Measurements from ENCODE around the gene P2RY2.
A peak's percentile ranks its signal among the peaks of the same experiment; 100 is the strongest.

P2RY2 gene

DNA sequence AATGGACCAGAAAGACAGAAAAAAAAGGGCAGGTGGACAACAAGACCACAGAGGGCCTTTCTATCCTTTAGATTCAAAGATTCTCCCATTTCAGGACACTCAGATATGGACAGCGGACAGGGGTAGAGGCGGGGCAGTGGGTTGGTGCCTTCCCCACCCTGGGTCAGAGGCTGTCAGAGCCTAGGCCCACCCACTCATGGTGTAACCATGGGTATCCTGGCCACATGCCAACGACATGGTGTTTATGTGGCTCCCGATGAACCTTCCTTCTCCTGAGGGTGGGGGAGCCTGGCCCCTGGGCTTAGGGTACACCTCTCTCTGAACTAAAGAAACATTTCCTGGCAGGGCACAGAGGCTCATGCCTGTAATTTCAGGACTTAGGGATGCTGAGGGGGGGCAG lies 14.3 kb upstream of the P2RY2 start:
- H3K27ac ChIP-seq (ENCODE audit: low read depth in 2 of 2, low read length in 2 of 2), result no peak overlapping the region
- H3K4me3 ChIP-seq (ENCODE audit: low read length in 2 of 2), result no peak overlapping the region
- H3K9me3 ChIP-seq (ENCODE audit: control insufficient read depth in 2 of 2, low read length in 2 of 2), result no peaks in the 10 kb centered on the region
- no peaks in the 10 kb centered on the region for H3K27me3 ChIP-seq (ENCODE audit: control insufficient read depth in 2 of 2, insufficient read depth in 2 of 2, low read length in 2 of 2)
- peaks cover 10 to 14% of the 10 kb centered on the region in 2 donors for H3K4me1 ChIP-seq (ENCODE audit: control insufficient read depth in 2 of 2, insufficient read depth in 2 of 2, low read length in 2 of 2)
- H3K36me3 ChIP-seq (ENCODE audit: control insufficient read depth in 2 of 2, insufficient read depth in 2 of 2, low read length in 2 of 2), result no peaks in the 10 kb centered on the region
- no peak overlapping the region for H3K9ac ChIP-seq (ENCODE audit: low read depth in 1 of 2, low read length in 2 of 2)

DNA sequence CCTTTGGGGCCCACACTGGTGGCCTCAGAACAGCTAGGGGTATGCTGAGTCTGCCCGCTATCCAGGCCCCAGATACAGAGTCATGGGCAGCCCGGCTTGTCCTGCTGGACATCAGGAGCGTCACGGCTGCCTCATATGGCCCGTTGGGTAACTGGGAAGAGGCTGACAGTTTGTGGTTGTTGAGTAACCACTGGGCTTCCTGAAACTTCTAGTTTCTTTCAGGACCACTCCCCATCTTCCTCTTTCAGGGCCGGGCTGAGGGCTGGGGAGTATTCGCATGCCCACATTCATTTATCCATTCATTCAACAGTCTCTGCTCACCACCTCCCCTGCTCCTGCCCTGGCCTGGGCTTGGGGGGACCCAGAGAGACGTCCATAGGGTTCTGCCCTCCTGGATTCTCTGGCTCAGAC lies 13.4 kb upstream of the P2RY2 start:
- Histone ChIP-seq H3K9me3 (ENCODE audit: control insufficient read depth in 2 of 2, low read length in 2 of 2) (no peaks in the 10 kb centered on the region), H3K36me3 (ENCODE audit: control insufficient read depth in 2 of 2, insufficient read depth in 2 of 2, low read length in 2 of 2) (no peaks in the 10 kb centered on the region), H3K4me3 (ENCODE audit: low read length in 2 of 2) (no peak overlapping the region), H3K4me1 (ENCODE audit: control insufficient read depth in 2 of 2, insufficient read depth in 2 of 2, low read length in 2 of 2) (peaks cover 10 to 14% of the 10 kb centered on the region in 2 donors), H3K27me3 (ENCODE audit: control insufficient read depth in 2 of 2, insufficient read depth in 2 of 2, low read length in 2 of 2) (no peaks in the 10 kb centered on the region), H3K27ac (ENCODE audit: low read depth in 2 of 2, low read length in 2 of 2) (peak overlapping the region in 1 of 2 donors; percentile 28), H3K9ac (ENCODE audit: low read depth in 1 of 2, low read length in 2 of 2) (no peak overlapping the region)

- no peaks in the 10 kb centered on the region for H3K36me3 ChIP-seq (ENCODE audit: control insufficient read depth in 2 of 2, insufficient read depth in 2 of 2, low read length in 2 of 2)
- no peak overlapping the region for H3K27ac ChIP-seq (ENCODE audit: low read depth in 2 of 2, low read length in 2 of 2)
- no peaks in the 10 kb centered on the region for H3K9me3 ChIP-seq (ENCODE audit: control insufficient read depth in 2 of 2, low read length in 2 of 2)
- no peak overlapping the region for H3K4me3 ChIP-seq (ENCODE audit: low read length in 2 of 2)
- H3K4me1 ChIP-seq (ENCODE audit: control insufficient read depth in 2 of 2, insufficient read depth in 2 of 2, low read length in 2 of 2), result peaks cover 7 to 10% of the 10 kb centered on the region in 2 donors
- H3K9ac ChIP-seq (ENCODE audit: low read depth in 1 of 2, low read length in 2 of 2), result no peak overlapping the region
- H3K27me3 ChIP-seq (ENCODE audit: control insufficient read depth in 2 of 2, insufficient read depth in 2 of 2, low read length in 2 of 2), result no peaks in the 10 kb centered on the region
Observed at GRCh38 chr11:73205661-73206343, 12.3 kb upstream of the P2RY2 start.

DNA sequence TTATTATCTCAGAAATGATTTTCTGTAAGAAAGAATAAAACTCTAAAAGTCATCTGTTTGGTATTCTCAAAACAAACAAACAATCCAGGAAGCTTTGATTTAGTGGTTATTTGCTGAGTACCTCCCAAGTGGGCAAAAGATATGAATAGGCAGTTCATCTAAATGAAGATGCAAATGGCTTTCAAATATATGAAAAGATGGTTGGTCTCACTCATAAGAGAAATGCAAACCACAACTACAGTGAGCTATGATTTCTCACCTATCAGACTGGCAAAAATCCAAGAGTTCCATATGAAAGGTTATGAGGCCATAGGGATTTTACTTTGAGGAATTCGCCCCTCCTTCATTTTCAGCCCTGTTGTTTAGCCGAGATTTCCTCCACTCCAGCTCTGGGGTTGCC lies 11.3 kb upstream of the P2RY2 start:
- Histone ChIP-seq H3K36me3 (ENCODE audit: control insufficient read depth in 2 of 2, insufficient read depth in 2 of 2, low read length in 2 of 2) (no peaks in the 10 kb centered on the region), H3K9ac (ENCODE audit: low read depth in 1 of 2, low read length in 2 of 2) (no peak overlapping the region), H3K27ac (ENCODE audit: low read depth in 2 of 2, low read length in 2 of 2) (no peak overlapping the region), H3K27me3 (ENCODE audit: control insufficient read depth in 2 of 2, insufficient read depth in 2 of 2, low read length in 2 of 2) (no peaks in the 10 kb centered on the region), H3K4me1 (ENCODE audit: control insufficient read depth in 2 of 2, insufficient read depth in 2 of 2, low read length in 2 of 2) (peaks cover 1 to 2% of the 10 kb centered on the region in 2 donors), H3K4me3 (ENCODE audit: low read length in 2 of 2) (no peak overlapping the region), H3K9me3 (ENCODE audit: control insufficient read depth in 2 of 2, low read length in 2 of 2) (no peaks in the 10 kb centered on the region)

DNA sequence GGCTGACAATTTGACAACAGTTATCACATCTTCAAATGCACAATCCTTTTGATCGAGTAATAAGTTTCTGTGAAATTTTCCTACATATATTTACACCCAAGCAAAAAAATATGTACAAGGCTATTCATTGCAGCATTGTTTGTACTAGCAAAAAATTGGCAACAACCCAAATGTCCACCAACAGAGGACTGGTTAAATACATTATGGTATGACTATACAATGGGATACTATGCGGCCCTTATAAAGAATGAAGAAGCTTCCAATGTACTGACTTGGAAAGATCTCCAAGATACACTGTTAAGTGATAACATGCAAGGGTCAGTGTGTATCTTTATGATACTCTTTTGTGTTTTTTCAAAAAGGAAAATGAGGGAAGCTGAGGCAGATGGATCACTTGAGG lies 8.2 kb upstream of the P2RY2 start:
- H3K4me1 ChIP-seq (ENCODE audit: control insufficient read depth in 2 of 2, insufficient read depth in 2 of 2, low read length in 2 of 2), result no peaks in the 10 kb centered on the region
- no peak overlapping the region for H3K27ac ChIP-seq (ENCODE audit: low read depth in 2 of 2, low read length in 2 of 2)
- H3K9ac ChIP-seq (ENCODE audit: low read depth in 1 of 2, low read length in 2 of 2), result no peak overlapping the region
- H3K27me3 ChIP-seq (ENCODE audit: control insufficient read depth in 2 of 2, insufficient read depth in 2 of 2, low read length in 2 of 2), result no peaks in the 10 kb centered on the region
- H3K9me3 ChIP-seq (ENCODE audit: control insufficient read depth in 2 of 2, low read length in 2 of 2), result no peaks in the 10 kb centered on the region
- H3K36me3 ChIP-seq (ENCODE audit: control insufficient read depth in 2 of 2, insufficient read depth in 2 of 2, low read length in 2 of 2), result no peaks in the 10 kb centered on the region
- no peak overlapping the region for H3K4me3 ChIP-seq (ENCODE audit: low read length in 2 of 2)

DNA sequence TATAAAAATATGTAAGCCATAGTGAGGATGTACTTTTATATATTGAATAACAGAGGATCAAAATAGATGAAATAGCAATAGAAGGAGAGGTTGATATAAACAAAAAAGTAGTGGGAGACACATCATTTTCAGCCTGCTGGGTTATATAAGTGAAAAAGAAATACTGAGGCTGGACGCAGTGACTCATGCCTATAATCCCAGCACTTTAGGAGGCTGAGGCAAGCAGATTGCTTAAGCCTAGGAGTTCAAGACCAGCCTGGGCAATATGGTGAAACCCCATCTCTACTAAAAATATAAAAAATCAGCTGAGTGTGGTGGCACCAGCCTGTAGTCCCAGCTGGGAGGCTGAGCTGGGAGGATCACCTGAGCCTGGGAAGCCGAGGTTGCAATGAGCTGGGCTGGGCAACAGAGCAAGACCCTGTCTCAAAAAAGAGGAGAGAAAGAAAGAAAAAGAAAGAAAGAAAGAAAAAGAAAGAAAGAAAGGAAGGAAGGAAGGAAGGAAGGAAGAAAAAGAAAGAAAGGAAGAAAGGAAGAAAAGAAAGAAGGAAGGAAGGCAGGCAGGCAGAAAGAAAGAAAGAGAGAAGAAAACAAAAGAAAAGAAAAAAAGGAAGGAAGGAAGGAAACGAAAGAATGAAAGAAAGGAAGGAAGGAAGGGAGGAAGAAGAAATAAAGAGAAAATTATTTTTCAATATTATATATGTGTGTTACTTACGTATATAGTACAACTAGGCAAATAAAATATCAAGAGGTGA lies 7.0 kb upstream of the P2RY2 start:
- Histone ChIP-seq H3K36me3 (ENCODE audit: control insufficient read depth in 2 of 2, insufficient read depth in 2 of 2, low read length in 2 of 2) (no peaks in the 10 kb centered on the region), H3K9me3 (ENCODE audit: control insufficient read depth in 2 of 2, low read length in 2 of 2) (no peaks in the 10 kb centered on the region), H3K27ac (ENCODE audit: low read depth in 2 of 2, low read length in 2 of 2) (no peak overlapping the region), H3K4me3 (ENCODE audit: low read length in 2 of 2) (no peak overlapping the region), H3K27me3 (ENCODE audit: control insufficient read depth in 2 of 2, insufficient read depth in 2 of 2, low read length in 2 of 2) (no peaks in the 10 kb centered on the region), H3K4me1 (ENCODE audit: control insufficient read depth in 2 of 2, insufficient read depth in 2 of 2, low read length in 2 of 2) (no peaks in the 10 kb centered on the region), H3K9ac (ENCODE audit: low read depth in 1 of 2, low read length in 2 of 2) (no peak overlapping the region)

- Histone ChIP-seq H3K9ac (ENCODE audit: low read depth in 1 of 2, low read length in 2 of 2) (no peak overlapping the region), H3K36me3 (ENCODE audit: control insufficient read depth in 2 of 2, insufficient read depth in 2 of 2, low read length in 2 of 2) (no peaks in the 10 kb centered on the region), H3K27ac (ENCODE audit: low read depth in 2 of 2, low read length in 2 of 2) (no peak overlapping the region), H3K9me3 (ENCODE audit: control insufficient read depth in 2 of 2, low read length in 2 of 2) (no peaks in the 10 kb centered on the region), H3K27me3 (ENCODE audit: control insufficient read depth in 2 of 2, insufficient read depth in 2 of 2, low read length in 2 of 2) (no peaks in the 10 kb centered on the region), H3K4me3 (ENCODE audit: low read length in 2 of 2) (no peak overlapping the region), H3K4me1 (ENCODE audit: control insufficient read depth in 2 of 2, insufficient read depth in 2 of 2, low read length in 2 of 2) (peaks cover 7% of the 10 kb centered on the region in 2 donors)
Observed at GRCh38 chr11:73213196-73214143, 4.6 kb upstream of the P2RY2 start.

DNA sequence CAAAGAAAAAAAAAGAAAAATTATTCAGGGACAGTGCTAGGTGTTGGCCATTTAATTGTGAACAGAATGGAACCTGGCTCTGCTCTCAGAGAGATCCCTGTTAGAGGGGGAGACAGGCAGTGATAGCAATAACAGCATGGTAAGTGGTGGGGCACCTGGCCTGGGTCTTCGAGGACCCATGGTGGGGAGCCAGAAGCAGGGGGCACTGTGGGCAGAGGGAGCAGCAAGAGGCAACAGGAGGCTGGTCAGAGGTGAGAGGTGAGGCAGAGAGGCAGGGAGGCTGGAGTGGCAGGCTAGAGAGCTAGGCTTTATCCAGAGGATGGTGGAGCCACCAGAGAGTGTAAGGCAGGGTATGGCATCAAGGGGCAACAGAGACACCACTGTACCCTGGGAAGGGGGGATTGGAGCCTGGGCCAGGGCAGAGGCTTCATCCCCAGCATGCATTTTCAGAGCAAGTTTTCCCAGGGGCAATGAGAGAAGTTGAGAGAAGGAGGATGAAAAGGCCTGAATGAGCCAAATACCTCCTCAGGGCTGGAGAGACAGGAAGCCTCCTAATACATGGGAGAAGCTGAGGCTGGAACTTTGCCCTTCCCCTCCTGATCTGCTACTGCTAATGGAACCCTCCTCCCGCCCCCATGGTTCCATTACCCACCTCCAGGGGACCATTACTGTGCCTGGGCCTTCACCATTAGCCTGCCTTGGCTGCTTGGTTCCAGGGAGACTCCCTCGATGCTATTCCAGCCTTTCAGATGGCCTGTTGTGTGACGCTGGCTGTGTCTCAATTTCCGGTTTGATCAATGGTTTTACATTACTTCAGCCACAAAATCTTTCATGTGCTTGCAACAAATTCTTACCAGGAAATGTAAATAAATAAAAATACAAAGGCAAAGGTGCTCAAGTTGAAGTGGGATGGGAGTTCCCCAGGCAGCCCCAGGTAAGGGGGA lies 2.6 kb upstream of the P2RY2 start:
- H3K4me3 ChIP-seq (ENCODE audit: low read length in 2 of 2), result no peak overlapping the region
- H3K9me3 ChIP-seq (ENCODE audit: control insufficient read depth in 2 of 2, low read length in 2 of 2), result no peaks in the 10 kb centered on the region
- H3K4me1 ChIP-seq (ENCODE audit: control insufficient read depth in 2 of 2, insufficient read depth in 2 of 2, low read length in 2 of 2), result peaks cover 12 to 15% of the 10 kb centered on the region in 2 donors
- H3K36me3 ChIP-seq (ENCODE audit: control insufficient read depth in 2 of 2, insufficient read depth in 2 of 2, low read length in 2 of 2), result no peaks in the 10 kb centered on the region
- H3K9ac ChIP-seq (ENCODE audit: low read depth in 1 of 2, low read length in 2 of 2), result no peak overlapping the region
- H3K27ac ChIP-seq (ENCODE audit: low read depth in 2 of 2, low read length in 2 of 2), result no peak overlapping the region
- H3K27me3 ChIP-seq (ENCODE audit: control insufficient read depth in 2 of 2, insufficient read depth in 2 of 2, low read length in 2 of 2), result no peaks in the 10 kb centered on the region

DNA sequence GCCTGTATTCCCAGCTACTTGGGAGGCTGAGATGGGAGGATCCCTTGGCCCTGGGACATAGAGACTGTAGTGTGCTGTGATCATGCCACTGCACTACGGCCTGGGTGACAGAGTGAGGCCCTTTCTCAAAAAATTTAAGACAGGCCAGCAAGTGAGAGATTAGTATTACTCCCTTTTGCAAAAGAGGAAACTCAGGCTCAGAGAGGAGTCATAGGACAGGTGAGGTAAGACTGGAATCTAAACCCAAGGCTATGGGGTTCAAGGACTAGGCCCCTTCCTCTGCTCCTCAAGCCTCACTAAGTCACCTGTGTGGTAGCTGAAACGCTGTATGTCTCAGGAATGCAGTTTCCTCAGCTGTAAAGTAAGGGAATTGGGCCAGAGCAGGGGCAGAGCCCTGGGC lies 1.6 kb upstream of the P2RY2 start:
- Histone ChIP-seq H3K27ac (ENCODE audit: low read depth in 2 of 2, low read length in 2 of 2) (no peak overlapping the region), H3K27me3 (ENCODE audit: control insufficient read depth in 2 of 2, insufficient read depth in 2 of 2, low read length in 2 of 2) (no peaks in the 10 kb centered on the region), H3K4me3 (ENCODE audit: low read length in 2 of 2) (no peak overlapping the region), H3K9me3 (ENCODE audit: control insufficient read depth in 2 of 2, low read length in 2 of 2) (no peaks in the 10 kb centered on the region), H3K9ac (ENCODE audit: low read depth in 1 of 2, low read length in 2 of 2) (no peak overlapping the region), H3K4me1 (ENCODE audit: control insufficient read depth in 2 of 2, insufficient read depth in 2 of 2, low read length in 2 of 2) (peaks cover 12 to 15% of the 10 kb centered on the region in 2 donors), H3K36me3 (ENCODE audit: control insufficient read depth in 2 of 2, insufficient read depth in 2 of 2, low read length in 2 of 2) (no peaks in the 10 kb centered on the region)

All from mucosa of rectum (tissue), 2 donors.